NT2/D1 (cell line): ENCODE measurements around the gene MKS1.

Source experiments
- SUZ12 ChIP-seq: IDR thresholded peaks from 2 replicates; pipeline ENCODE4 v1.6.1; 2011; ENCODE audit not compliant: insufficient read length, insufficient read depth; ENCODE audit errors: extremely low read depth
- YY1 ChIP-seq: IDR thresholded peaks from 2 replicates; pipeline ENCODE4 v1.6.1; 2011; ENCODE audit not compliant: insufficient read length, insufficient read depth
- ZNF274 ChIP-seq: IDR thresholded peaks from 2 replicates; pipeline ENCODE4 v1.6.1; 2011; ENCODE audit warnings: mild to moderate bottlenecking, low read depth, low read length

- TF ChIP-seq ZNF274: no peak
- TF ChIP-seq YY1: no peak
- no peak for TF ChIP-seq SUZ12
Measured at GRCh38 chr17:58265271-58265670, 46.2 kb upstream of the MKS1 start.
